Measurements from ENCODE around the gene RNF217.

DNA sequence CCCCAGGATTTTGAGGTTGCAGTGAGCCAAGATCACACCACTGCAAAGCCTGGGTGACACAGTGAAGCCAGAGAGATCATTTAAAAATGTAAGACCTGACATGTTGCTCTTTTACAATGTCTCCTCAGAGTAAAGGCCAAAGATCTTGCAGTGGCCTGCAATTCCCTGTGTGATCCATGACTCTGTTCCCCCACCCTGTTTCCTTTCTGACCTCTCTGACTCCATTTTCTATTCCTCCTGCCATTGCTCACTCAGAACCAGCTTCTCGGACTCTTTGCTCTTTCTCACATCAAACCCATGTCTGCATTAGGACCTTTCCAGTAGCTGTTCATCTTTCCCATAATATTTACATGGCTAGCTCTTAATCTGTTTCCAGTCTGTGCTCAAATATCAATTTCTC, 28.8 kb downstream of the RNF217 start:
- TF ChIP-seq JUN (CRISPR knock-in tag; IDR thresholded peaks at IDR 0.05): no peak
- no peak for TF ChIP-seq ESRRA (CRISPR knock-in tag; IDR thresholded peaks at IDR 0.05; ENCODE audit: borderline replicate concordance)
- TF ChIP-seq NR2C2 (CRISPR knock-in tag; IDR thresholded peaks at IDR 0.05): no peak
- TF ChIP-seq, protein P1, sequence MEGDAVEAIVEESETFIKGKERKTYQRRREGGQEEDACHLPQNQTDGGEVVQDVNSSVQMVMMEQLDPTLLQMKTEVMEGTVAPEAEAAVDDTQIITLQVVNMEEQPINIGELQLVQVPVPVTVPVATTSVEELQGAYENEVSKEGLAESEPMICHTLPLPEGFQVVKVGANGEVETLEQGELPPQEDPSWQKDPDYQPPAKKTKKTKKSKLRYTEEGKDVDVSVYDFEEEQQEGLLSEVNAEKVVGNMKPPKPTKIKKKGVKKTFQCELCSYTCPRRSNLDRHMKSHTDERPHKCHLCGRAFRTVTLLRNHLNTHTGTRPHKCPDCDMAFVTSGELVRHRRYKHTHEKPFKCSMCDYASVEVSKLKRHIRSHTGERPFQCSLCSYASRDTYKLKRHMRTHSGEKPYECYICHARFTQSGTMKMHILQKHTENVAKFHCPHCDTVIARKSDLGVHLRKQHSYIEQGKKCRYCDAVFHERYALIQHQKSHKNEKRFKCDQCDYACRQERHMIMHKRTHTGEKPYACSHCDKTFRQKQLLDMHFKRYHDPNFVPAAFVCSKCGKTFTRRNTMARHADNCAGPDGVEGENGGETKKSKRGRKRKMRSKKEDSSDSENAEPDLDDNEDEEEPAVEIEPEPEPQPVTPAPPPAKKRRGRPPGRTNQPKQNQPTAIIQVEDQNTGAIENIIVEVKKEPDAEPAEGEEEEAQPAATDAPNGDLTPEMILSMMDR (IDR thresholded peaks at IDR 0.05): no peak
- no peak for TF ChIP-seq SOX15 (CRISPR knock-in tag; IDR thresholded peaks at IDR 0.05)
- TF ChIP-seq, protein P2, sequence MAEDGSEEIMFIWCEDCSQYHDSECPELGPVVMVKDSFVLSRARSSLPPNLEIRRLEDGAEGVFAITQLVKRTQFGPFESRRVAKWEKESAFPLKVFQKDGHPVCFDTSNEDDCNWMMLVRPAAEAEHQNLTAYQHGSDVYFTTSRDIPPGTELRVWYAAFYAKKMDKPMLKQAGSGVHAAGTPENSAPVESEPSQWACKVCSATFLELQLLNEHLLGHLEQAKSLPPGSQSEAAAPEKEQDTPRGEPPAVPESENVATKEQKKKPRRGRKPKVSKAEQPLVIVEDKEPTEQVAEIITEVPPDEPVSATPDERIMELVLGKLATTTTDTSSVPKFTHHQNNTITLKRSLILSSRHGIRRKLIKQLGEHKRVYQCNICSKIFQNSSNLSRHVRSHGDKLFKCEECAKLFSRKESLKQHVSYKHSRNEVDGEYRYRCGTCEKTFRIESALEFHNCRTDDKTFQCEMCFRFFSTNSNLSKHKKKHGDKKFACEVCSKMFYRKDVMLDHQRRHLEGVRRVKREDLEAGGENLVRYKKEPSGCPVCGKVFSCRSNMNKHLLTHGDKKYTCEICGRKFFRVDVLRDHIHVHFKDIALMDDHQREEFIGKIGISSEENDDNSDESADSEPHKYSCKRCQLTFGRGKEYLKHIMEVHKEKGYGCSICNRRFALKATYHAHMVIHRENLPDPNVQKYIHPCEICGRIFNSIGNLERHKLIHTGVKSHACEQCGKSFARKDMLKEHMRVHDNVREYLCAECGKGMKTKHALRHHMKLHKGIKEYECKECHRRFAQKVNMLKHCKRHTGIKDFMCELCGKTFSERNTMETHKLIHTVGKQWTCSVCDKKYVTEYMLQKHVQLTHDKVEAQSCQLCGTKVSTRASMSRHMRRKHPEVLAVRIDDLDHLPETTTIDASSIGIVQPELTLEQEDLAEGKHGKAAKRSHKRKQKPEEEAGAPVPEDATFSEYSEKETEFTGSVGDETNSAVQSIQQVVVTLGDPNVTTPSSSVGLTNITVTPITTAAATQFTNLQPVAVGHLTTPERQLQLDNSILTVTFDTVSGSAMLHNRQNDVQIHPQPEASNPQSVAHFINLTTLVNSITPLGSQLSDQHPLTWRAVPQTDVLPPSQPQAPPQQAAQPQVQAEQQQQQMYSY (CRISPR knock-in tag; IDR thresholded peaks at IDR 0.05): no peak
- no peak for TF ChIP-seq TEAD4 (CRISPR knock-in tag; IDR thresholded peaks at IDR 0.05)
- TF ChIP-seq, protein P3, sequence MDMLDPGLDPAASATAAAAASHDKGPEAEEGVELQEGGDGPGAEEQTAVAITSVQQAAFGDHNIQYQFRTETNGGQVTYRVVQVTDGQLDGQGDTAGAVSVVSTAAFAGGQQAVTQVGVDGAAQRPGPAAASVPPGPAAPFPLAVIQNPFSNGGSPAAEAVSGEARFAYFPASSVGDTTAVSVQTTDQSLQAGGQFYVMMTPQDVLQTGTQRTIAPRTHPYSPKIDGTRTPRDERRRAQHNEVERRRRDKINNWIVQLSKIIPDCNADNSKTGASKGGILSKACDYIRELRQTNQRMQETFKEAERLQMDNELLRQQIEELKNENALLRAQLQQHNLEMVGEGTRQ (CRISPR knock-in tag; IDR thresholded peaks at IDR 0.05): no peak
- TF ChIP-seq NR3C1 (CRISPR knock-in tag; conservative IDR thresholded peaks at IDR 0.05; ENCODE audit: low read depth): no peak
- TF ChIP-seq KAT7 (CRISPR knock-in tag; IDR thresholded peaks at IDR 0.05; ENCODE audit: borderline replicate concordance): no peak
- no peak for TF ChIP-seq NFYB (CRISPR knock-in tag; conservative IDR thresholded peaks at IDR 0.05; ENCODE audit: low read depth)
- no peak for TF ChIP-seq ATF1 (CRISPR knock-in tag; IDR thresholded peaks at IDR 0.05)

All from WTC11 (cell line).